GM19324 (cell line): ENCODE results near the gene COLEC12.
A peak's percentile ranks its signal among the peaks of the same experiment; 100 is the strongest.

Experiments
- ATAC-seq: cut with Tn5 transposase; IDR thresholded peaks from one replicate; pipeline ENCODE4 v1.9.1; 2021; ENCODE audit warnings: mild to moderate bottlenecking, moderate library complexity; ENCODE audit not compliant: unreplicated experiment, low FRiP score

The COLEC12 gene

DNA sequence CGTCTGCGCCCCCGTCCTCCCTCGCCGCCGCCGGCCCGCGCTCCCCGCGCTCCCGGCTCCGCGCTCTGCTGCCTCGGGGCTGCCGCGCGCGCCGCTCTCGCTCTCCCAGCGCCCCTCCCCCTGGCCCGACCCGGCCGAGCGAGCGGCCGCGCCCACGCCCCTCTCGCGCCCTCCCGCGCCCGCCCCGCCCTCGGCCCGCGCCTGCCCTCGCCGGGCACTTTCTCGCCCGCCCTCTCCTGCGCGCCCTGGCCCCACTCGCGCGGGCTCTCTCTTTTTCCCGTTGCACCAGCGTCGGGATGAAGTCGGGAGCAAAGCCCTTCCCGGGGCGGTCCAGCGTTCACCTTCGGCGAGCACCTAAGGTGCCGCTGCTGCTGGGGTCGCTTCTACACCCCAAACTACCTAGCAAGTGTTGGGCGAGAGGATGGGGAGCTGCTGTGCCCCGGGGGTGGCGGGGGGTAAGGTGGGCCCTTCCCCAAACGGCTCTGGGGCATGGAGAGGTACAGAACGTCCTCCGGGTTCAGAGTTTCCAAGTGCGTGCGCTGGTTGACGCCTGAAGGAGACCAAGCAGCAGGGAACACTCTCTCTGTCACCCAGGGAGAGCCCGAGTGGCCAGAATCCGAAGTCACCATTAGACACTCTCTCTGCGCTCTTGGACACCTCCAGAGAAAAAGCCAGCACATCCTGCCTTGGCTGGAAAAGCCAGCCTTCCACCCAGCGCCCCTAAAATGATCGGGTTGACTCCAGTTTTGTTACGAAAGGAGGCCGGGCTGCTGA, at the start of gene COLEC12:
Gene COLEC12 (minus strand): TSS at position 70 of the 774 bp plus-strand sequence. CDS start 187 bp downstream, outside the sequence.
- ATAC-seq = no peak

DNA sequence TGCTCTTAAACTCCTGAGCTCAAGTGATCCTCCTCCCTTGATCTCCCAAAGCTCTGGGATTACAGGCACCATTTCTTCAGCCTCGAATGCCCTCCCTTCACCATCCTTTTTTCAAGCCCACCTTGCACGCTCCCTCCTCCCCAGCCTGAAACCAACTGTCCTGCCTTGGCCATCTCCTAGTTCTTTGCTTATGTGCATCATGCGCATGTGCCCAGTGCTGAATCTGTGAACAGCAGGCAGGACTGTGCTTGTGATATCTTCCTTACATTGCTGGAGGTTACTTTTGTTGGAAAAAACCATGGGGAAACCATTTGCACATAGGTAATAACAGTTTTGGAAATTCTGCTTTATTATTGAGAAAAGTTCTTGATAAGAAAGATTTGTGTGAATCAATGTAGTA, 49.5 kb upstream of the COLEC12 start:
- ATAC-seq = no peak

DNA sequence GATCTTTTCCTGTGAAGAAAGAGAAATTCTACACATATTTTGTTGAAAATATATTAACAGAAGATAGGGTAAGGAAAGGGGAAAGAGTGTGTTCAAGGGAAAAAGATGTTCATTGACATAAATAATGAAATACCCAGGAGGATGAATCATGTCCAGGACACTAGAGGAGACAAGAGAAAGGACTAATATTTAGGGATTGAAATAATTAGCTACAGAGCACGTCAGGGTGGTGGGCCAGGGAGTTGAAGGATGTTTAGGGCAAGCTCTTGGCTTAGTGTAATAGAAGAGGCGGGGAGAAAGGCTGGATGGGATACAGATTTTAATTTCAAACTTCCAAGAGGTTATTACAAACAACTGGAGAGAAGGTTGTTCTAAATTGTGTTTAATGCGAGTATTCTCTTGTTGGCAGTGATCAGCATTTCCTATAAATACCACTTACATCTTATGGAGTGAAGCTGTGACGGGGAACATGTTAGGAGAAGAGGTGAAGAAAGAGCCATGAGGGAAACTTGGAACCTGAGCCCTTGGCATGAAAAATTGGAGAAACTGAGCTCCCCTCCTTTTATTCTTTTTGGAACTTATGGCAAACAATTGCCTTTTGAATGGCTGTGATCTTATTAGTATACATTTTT, 43.1 kb upstream of the COLEC12 start:
- no peak for ATAC-seq

DNA sequence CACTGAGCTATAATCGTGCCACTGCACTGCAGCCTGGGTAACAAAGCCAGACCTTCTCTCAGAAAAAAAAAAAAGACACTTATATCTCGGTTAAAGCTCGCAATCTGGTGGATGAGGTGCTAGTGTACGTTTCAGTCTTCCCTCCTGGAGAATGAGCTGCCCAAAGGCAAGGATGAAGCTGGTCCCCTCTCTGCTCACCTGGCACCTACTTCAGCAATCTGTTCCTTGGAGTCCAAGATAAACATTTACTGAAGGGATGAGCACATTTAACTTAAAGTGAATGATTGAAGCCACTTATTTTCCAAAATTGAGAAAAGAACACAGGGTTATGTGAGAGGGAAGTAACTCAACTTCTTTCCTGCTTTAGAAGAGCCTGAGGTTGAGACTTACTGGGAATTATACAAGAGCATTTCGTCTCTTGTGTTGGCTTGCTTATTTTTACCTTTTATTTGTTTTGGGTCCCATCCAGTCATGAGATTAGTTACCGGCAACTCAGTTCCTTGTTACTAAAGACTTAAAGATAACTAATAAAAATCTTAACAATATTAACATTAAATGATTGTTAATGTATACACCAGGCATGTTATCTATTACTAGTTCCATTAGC, 33.6 kb upstream of the COLEC12 start:
- no peak for ATAC-seq

DNA sequence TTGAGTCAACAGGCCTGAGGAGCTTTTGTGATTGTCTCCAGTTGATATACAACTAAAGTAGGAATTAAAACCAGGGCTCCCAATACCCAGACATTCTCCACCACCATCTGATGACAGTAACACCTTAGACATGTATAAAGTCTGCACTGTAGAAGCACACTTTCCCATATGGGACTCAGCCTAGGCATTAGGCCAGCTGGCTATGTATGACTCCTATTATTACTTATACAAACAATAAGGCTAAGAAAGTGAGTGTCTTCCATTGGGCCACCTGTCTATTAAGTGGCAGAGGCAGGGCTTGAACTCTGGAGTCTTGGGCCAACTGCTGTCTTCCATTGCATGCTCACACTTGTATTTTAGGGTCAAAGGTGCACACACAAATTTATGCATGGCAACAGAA, 32.1 kb upstream of the COLEC12 start:
- ATAC-seq = no peak

DNA sequence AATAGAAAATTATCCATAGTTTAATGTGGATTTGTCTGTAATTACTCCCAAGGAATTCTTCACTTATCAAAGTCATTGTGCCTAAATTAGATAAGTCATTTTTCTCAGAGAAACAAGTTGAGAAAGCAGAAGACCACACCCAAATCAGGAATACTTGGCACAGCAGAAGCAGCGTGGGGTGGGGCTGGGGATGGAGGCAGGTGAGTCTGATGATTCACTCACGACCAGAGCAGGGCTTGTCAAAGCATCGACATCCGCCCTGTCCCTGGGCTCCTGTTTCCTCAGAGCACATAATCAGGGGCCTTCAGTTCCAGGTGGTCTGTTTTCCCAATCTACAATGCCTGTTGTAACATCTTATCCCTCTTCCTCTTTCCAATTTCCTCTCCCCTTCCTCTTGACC, 31.5 kb upstream of the COLEC12 start:
- ATAC-seq = no peak

DNA sequence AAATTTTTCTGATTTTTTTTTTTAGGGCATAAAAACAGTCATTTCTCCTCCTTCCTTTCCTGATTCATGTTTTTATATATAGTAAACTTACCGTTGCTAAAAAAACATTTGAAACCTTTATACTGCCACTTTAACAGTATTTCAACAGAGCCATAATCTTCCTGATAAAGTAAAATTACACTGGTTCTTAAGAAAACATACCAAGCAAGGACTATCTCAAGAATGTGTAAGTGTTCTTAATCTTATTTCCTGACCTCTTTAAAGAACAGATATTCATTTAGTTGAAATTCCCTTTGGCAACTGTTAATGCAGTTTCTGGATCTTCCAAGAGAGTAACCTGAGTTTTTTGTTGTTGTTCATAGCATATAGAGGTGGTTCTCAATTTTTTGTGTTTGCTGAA, 26.6 kb upstream of the COLEC12 start:
- no peak for ATAC-seq

DNA sequence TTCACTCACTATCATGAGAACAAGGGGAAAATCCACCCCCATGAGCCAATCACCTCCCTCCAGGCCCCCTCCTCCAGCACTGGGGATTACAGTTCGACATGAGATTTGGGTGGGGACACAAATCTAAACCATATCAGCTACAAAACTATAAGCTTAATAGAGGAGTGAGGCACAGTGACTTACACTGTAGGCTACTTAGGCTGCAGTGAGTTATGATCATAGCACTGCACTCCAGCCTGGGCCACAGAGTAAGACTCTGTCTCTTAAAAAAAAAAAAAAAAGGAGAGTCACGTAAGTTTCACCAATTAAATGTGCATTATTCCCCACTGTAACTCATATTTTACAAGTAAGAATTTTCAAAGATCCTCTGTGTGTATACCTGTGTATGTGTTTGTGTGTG, 26.2 kb upstream of the COLEC12 start:
- no peak for ATAC-seq

DNA sequence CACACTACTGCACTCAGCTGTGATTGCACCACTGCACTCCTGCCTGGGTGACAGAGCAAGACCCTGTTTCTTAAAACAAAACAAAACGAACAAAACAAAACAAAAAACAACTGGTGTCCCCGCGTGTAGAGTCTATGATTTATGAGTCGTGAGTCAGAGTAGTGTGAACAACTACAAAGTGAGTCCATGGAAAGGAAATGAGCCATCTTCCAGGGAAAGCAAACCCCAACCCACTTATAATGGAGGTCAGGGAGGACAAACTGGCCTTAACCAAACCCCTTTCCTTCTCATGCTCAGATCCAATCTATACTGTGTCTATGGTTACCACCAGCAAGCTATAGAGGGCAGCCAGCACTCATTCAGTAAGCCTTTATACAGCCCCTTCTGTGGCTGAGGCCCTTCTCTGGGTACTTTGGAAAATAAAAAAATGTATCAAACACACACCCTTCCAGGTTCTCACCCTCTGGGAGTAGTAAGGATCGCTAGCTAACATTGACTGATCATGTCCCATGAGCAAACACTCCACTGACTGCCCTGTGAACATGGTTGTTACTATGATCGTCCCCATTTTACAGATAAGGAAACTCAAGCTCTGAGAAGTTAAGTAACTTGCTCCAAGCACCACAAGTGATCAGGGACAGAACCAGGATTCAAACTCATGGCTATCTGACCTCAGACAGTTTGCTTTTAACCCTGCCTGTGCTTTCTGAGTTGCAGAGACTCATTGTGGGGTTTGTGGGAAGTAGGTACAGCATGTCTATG, 24.7 kb upstream of the COLEC12 start:
- ATAC-seq = no peak

DNA sequence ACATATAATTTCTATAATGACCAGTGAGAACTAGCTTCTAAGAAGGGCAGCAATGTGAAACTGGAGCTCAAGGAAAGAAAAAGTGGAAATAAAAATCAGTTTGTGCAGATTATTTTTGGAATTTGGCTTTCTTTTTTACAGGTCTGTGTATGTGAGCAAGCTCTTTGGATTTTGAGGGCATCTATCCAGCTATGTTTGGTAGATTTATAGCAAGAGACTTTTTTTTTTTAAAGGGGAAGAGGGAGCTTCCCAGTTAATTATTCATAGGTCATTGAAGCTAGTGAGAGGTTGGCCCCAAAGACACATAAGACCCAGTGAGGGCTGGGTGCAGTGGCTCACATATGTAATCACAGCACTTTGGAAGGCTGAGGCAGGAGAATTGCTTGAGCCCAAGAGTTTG, 24.0 kb upstream of the COLEC12 start:
- ATAC-seq = no peak

DNA sequence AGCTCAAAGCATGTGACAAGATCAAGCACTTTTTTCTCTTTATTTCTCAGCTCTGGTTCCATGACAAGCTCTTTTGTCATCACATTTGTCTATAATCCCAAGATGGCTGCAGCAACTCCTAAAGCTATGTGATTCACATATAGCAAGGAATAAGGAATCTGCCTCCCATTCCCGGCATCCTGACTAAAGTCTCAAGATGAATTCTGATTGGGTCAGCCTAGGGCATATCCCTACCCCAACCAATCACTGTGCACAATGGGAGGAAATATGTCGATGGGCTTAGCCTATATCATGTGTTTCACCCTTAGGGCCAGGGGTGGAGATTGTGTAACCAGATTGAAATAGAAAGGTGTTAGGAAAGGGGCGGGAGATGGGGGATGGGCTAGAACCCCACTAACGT, 23.1 kb upstream of the COLEC12 start:
- no peak for ATAC-seq

DNA sequence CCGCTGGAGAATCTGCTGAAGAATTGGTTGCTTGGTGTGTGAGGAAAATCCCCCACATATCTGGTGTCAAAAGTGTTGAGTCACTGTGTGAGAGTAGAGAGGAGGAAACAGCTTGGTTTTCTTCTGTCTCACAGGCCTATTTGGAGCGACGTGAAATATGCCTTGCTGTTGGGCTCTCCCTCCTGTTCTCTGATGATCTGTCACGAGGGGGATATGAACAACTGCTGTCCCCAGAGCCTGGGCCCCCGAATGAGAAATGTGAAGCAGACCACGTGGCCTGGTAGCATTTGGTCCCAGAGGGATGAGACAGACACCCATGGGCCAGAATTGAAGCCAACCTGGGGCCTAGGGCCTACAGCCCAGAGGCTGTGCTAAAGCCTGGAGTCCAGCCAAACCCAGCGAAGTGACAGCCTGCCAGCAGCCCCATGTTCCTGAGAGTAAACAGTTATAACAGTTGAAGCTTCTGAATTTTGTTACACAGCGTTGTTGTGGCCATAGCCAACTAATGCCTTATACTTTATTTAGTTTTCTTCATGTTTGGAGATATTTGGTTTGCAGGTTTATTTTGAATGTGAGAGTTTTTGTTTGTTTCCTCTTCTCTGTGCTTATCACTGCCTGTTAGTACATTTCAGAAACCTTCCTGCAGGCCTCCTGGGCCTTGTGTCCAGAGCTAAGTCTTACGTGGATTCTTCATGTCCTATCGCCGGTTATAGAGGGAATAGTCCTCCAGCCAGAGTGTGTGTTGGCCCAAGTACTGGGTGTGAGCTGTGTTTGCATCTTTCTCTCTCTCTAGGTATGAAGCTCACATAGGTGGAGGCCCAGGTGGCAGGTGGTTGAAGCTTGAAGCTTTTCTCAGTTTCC, 18.7 kb upstream of the COLEC12 start:
- peak; percentile 89 for ATAC-seq

DNA sequence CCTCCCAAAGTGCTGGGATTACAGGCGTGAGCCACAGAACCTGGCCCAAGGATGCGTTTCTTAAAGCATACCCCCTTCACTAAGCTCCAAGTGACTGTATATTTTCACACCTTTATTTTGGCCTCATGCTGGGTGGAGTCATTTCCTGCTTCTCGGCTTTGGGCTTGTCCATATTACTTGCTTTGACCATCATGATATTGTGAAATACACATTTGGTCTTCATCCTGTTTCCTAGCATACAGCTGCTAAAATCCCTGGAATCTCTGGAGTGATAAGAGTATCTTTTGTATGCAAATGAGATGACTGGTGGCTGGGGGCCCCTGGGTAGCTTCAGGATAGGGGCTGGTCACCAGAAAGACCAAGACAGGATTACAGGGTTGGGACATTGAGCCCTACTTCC, 17.6 kb upstream of the COLEC12 start:
- ATAC-seq = no peak

DNA sequence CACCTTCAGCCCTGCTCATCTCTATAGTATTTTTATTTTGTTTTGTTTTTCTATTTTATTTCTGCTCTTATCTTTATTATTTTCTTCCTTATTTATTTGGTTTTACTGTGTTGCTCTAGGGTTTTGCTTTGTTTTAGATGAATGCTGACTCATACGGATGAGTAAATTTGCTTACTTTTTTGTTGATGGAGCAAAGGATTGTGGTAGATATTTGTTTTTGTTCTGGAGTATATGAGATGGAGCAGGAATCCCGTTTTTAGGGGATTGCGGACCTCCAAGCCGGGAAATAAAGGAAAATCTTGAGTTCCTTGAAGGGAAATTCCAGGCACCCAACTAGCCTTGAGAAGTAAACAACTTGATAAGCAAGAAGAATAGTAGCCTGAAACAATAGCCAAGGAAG, 15.3 kb upstream of the COLEC12 start:
- no peak for ATAC-seq

DNA sequence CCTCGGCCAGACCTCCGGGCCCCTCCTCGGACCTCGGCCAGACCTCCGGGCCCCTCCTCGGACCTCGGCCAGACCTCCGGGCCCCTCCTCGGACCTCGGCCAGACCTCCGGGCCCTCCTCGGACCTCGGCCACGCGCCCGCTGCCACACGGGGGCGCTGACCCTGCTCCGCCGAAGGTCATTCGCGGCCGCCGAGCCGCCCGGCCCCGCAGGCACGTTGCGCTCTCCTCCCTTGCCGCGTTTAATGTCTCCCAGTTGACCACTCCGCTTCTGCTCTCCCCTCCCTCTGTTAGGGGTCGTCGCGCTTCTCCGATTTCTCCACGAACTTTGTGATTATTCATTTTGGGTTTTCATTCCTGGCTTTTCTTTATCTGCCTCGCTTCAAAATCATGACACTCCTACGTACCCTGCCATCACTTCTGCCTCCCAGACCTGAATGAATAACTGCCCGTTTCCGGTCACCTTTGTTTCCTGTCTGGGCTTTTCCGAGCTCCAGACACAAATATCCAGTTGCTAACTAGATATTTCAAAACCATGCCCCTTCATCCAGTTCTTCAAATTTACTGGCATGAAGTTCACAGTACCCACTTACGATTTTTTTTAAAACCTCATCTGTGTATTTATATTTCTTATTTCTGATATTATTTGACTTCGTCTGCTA, 14.8 kb upstream of the COLEC12 start:
- ATAC-seq = no peak

DNA sequence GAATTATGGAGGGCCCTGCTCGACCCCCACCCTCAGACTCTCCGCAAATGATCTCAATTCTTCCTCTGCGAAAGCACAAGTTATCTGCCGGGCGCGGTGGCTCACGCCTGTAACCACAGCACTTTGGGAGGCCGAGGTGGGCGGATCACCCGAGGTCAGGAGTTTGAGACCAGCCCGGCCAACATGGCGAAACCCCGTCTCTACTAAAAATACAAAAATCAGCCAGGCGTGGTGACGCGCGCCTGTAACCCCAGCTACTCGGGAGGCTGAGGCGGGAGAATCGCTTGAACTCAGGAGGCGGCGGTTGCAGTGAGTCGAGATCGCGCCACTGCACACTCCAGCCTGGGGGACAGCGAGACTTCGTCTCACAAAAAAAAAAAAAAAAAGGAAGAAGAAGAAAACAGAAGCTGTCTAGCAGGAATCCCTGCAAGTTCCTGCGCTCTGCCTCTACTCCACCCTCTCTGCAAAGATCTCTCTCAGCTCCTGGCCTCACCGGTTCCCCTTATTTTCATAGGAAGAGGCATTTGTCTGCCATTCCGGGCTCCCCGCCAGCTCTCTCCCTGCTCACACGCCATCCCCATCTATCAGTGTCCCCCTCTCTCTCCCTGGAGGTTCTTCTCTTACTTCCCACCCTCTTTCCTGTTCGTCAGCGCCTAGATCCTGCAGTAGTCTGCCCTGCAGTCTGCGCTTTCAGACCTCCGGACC, 13.5 kb upstream of the COLEC12 start:
- ATAC-seq = no peak

DNA sequence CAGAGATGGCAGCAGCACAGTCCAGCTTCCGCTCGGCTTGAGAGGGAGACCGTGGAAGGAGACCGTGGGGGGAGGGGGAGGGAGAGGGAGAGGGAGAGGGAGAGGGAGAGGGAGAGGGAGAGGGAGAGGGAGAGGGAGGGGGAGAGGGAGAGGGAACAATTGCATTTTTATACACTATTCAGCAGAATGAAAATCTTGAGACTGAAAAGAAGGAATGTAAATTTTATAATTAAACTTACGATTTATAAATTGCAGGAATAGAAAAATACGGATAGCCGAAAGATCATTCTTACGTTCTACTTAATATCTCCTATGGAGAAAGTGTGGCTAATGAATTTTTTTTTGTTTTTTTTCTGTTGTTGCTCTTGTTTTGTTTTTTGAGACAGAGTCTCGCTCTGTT, 12.5 kb upstream of the COLEC12 start:
- no peak for ATAC-seq

DNA sequence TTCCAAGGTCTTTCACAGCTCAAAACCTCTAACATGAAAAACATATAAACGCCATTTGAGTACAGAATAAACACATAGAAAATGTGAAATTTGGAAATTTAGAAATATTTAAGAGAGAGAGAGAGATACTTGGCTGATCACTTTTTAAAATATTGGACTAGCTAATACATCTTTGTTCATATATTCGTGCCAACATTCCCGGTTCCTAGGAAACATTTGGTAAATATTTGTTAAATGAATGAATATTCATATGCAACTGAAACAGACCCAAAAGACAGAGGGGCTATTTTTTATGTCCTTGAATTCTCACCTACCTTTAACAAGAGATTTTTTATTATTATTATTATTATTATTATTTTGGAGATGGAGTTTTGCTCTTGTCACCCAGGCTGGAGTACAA, 8.3 kb upstream of the COLEC12 start:
- no peak for ATAC-seq

DNA sequence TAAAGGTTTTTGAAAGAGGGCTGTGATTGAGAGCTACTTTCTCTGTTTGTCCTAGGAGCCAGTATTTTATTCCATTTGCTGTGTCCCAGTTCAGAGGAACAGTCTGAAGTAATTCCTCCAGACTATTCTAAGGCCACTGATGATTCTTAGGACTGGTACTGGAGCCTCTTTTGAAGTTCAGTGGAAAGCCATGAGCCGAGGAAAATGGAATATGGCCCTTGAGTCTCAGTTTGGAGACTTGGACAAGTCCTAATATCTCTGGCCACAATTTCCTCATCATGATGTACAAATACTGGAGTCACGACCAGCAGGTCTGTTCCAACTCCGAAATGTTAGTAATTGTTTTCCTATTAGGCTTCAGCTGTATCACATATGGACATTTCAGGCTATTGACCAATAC, 7.1 kb upstream of the COLEC12 start:
- no peak for ATAC-seq
